Measurements from ENCODE around the gene PTRHD1.

PTRHD1 gene

DNA sequence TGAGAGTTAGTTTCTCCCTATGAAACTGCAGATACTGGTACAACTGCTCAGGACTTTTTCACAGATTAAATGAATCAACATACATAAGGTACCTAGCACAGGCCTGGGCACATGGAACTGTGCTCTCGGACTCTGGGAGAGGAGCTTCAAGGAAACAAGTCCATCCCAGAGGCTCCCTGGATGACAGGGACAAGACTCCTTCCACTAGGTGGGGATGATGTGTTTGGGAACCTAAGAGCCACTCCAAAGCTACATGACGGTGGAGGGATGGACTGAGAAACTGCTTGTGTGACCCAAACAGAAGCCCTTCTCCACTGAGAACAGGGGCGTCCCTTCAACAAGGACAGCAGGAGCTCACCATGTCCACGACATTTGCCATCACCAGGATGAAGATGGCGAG, 37.2 kb upstream of the PTRHD1 start:
- no peak for DNase-seq (ENCODE audit: low spot score)

DNA sequence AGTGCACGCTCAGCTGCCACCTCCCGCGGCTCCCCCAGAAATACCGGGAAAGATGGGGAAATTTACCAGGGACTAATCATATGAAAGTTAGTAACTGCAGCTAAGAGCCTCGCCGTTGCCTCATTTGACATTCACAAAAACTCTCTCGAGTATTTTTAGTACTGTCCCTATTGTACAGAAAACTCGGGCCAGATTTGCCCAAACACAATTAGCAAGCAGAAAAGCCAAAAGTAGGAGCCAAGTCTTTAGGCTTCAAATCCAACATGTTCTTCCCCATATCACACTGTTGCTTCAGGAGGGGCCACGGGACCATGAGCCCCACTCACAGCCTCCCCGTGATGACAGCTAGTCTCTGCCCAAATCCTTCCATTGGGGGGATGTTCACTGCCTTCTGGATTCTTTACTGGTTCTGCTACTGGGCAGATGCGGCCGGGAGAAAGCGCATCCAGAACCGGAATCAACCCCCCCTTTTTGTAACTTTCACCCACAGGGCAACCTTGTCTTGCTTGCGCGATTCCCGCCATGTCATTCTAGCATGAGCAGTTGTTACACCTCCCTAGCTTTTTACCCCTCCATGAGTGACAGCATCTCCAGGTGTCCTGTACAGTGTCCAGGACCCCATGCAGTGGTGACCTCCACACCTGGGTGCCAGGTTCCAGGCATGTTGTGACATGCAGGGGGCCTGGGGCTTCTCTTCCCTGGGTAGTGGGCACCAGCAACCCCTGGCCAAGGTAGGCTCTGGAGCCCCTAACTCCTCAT, 35.2 kb upstream of the PTRHD1 start:
- no peak for DNase-seq (ENCODE audit: low spot score)

DNA sequence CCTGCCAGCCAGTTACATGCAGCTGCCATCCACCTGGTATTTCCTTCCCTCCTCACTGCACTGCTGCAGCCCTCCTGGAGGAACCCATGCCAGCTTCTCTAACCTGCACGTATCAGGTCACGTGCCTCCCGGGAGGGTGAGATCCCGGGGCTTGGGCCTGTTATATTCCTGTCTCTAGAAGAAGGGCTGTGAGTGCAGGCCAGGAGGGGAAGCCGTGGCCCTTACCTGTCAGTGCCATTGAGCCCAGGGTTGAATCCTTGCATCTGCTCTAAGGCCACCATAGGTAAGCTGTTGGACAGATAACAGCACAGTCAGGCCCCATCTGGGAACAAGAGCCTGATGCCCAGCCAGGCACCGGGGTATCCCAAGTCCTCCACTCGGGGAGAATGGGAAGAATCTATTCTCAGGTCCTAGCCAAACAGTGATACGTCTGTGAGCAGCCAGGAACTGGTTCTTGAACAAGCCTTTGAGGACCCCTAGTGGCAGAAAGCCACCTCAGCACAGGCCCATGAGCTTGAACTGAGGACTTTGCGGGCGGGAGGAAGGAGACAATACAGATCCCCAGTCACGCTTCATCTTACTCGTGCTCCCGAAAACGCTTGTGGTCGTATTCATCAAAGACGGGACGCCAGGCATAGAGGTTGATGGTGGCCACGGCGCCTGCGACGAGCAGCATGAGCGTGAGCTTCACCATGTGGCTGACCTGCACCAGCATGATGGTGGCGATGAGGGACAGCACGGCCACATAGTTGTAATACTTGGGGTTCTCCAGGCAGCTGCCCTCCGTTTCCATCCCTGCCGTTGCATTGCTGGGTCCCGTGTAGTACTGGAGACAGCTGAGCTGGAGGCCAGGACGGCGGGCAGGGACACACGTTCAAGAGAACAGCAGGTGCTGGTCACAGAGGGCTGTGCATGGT, 34.4 kb upstream of the PTRHD1 start:
- peak; percentile 93 for DNase-seq (ENCODE audit: low spot score)

DNA sequence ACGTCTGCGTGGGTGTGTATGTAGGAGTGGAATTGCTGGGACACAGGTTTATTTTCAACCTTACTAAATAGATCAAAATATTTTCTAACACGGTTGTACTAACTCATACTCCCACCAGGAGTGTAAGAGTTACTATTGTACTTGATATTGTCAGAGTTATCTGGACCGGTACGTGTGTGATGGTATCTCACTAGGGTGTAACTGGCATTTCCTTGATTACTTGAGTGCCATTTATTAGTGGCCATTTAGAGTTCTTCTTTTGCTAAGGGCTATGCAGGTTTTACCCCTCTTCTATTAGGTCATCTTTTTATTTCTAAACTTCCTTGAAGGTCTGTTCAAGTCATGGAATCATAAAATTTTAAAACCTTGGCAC, 33.6 kb upstream of the PTRHD1 start:
- no peak for DNase-seq (ENCODE audit: low spot score)

DNA sequence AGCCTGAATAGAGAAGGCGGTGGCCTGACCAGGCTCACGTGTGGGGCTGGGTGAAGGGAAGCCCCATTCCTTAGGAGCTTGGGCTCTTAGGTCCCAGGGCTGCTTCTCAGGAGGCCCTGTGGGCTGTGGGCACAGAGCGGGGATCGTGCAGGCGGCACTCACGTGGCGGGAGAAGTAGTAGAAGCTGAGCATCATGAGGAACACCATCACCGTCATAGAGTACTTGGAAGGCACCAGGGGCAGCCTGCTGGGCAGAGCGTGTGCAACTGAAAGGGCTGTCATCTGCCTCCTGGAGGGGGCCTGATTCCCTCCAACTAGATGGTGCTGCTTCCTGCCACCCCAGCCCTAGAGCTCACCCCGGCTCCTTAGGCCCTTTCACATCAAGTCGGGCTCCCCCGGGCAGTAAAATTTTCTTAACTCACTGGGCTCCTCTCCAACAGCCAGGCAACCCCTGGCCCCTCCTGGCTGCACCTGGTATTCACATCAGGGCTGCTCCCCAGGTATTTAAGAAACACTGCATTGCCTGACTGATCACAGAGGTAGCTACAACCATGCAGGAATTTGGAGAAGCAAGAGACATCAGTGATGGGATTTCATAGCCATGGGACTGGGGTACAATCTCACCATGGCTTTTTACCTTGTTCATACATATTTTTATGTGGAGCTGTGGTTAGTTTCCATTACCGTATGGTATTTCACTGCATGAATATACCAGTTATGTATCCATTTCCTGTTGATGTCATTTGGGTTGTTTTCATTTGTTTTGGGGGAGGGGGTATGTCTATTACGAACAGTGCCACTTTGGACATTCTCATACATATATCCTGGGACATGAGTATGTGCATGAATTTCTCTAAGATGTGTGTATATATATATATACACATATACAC, 32.9 kb upstream of the PTRHD1 start:
- DNase-seq (ENCODE audit: low spot score), result no peak

DNA sequence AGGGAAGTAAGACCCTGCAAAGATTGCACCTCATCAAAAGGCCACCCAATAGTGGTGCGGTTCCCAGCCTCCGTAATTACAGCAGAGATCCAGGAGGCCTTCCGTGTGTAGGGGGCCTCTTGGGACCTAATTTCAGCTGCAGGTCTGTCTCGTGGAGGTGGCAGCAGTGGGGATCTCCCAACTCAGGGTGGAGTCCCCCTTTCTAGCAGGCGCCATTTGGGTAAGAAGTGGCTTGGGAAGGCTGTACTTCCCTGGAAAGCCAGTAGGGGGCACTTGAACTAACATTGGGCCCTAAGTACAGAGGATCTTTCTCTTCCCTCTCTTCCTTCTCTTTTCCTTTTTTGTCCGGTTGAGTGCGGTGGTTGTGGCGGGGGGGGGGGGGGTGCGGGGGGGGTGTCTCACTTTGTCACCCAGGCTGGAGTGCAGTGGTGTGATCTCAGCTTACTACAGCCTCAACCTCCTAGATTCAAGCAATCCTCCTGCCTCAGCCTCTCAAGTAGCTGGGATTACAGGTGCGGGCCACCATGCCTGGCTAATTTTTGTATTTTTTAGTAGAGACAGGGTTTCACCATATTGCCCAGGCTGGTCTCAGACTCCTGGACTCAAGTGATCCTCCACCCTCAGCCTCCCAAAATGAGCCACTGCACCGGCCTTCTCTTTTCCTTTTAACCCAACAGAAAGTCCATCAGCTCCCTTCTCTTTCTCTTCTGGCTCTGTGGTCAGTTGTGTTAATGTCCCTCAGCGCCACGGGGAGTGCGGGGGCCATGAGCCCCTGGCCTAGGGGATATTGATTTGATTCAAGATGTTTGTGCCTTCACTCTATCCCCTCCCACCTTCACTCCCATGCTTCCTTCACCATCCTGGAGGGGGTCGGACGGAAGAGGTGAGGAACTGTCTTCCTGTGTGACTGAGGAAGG, 32.0 kb upstream of the PTRHD1 start:
- DNase-seq (ENCODE audit: low spot score), result no peak

DNA sequence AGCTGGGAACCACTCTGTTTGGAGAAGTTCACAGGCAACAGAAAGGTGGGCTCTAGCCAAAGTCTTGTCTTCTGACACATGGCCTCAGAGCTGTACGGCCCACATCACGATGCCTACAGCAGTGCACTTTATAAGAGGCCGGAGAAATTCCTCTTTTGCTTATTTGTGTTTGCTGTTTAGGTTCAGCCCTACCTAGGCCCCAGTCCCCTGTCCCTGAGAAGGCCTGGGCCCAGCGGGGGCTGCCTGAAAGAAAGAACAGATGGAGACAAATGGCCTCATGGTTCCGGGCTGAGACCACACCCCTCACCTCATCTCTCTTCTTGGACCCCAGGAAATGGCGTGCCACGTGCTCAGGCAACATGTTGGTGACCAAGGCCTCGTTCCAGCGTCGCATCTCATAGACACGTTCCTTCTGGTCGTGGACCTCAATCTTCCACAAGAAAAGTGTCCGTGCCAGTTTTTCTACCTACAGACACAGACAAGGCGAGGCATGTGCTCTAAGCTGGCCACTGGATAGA, 30.9 kb upstream of the PTRHD1 start:
- DNase-seq (ENCODE audit: low spot score), result no peak

DNA sequence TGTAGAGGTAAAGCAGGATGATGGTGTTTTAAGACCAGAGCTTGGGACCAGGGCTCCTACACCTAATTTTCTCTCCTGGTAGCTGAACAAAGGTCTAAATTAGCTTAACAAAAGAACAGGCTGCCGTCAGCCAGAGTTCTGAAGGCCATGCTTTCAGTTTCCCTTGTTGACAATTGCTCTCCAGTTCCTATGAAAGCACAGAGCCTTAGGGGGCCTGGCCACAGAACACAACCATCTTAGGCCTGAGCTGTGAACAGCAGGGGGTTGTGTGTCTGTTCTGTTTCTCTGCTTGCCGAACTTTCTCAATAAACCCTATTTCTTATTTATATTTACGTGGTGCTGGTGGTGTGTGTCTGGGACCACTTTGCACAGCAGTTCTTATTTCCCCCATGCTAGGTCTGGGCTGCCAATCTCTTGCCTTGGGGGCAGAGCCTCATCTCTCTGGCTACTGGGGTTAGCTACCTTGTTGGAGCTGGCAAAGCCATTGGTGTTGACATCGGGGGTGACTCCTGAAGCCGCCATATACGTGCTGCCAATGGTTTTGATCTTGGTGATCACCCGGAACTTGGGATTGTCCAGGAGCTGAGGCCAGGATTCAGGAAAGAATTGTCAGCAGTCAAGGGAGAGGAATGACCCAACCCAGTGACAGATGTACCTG, 29.0 kb upstream of the PTRHD1 start:
- no peak for DNase-seq (ENCODE audit: low spot score)

DNA sequence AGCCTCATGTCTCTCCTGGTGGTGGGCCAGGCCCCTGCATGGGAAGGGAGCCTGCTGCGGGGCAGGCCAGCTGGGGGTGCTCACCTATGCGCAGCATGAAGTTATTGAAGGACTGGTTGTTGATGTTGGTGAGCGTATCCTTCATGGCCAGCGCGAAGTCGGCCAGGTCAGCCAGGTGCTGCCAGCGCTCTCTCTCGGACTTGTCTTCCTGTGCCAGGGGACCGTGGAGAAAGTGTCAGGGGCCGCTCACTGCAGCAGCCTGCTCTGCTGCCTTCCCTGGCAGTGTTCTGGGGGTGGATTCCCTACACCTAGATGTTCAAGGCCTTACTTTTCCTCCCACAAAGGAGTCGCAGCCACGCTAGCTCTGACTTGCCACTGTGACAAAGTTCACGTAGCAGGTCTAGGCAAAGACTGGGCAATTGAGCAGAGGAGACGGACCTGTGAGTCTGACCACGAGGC, 28.3 kb upstream of the PTRHD1 start:
- no peak for DNase-seq (ENCODE audit: low spot score)

DNA sequence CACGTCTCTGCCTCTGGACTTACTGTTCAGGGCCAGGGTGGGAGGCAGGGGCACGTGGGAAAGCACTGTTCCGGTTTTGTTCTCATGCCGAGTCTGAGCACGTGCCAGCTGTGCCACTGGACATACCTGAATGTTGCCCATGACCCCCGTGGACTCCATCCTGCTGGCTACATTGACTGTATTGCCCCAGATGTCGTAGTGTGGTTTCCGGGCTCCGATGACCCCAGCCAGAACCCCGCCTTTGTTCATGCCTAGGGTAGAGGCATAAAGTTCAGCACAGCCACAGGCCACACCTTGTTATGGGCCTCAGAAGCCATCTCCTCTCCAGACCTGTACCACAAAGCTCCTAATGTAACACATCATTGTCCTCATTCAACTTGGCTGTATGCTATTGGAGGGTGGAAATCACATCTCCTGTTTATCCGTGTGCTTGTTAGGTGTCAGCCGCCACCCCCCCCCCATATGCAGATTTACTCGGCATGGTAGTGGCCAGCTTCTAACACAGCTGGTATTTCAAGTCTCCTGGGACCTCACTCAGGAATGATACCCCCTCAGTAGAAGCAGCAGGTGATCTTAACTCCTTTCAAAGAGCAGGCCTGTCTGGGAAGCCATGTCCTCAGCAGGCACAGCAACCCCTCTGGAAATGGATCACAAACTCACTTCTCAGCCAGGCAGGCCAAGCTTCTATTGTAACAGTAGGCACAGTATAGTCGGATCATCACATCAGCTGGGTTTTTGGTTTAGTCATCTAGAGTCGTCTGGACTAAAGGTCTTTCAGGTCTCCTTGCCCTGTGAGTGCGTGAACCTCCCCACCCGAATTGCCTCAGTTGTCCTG, 27.6 kb upstream of the PTRHD1 start:
- DNase-seq (ENCODE audit: low spot score), result no peak

DNA sequence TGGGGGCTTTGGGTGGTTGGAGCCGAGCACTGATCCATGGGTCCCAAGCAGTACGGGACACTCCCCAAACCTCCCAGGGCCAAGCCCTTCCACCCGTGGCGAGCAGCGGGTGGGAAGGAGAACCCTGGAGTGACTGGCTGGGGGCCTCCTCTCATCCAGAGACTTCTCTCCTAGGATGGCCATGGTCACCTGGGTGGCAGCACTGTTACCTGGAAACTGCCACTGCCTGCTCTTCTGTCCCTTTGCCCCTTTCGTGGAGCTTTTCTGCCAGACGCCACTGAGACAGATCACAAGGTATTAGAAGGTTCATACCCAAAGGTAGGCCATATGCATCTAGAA, 27.0 kb upstream of the PTRHD1 start:
- DNase-seq (ENCODE audit: low spot score), result no peak

DNA sequence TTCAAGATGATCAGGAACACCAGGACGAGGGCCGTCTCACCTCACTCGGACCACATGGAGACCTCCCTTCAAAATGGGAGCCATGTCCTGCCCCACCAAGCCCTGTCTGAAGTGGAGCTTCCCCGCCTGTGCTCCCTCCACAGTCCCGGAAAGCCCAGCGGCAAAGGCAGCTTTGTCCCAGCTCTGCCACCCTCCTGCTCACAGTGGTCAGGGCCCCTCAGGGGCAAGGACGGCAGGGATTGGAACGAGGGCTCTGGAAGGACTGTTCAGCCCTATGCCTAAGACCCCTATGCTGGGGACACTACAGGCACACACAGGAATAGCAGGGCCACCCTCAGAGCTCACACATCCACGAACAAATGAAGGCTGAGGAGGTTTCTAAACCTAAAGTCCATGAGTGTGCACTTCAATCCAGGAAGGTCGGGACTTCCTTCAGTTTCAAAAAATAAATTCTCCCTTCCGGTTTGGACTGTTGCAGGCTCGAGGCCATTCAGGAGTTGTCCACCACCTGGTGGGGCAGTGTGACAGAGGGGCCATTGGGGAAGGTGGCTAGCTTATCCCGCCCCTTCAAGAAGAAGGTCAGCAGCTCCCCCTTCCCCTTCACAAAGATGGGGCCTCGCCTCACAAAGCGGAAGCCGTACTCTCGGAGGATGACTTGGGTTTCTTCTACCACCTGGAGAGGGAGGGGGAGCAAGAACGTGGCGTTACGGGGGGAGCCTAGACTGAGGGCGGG, 26.4 kb upstream of the PTRHD1 start:
- no peak for DNase-seq (ENCODE audit: low spot score)

DNA sequence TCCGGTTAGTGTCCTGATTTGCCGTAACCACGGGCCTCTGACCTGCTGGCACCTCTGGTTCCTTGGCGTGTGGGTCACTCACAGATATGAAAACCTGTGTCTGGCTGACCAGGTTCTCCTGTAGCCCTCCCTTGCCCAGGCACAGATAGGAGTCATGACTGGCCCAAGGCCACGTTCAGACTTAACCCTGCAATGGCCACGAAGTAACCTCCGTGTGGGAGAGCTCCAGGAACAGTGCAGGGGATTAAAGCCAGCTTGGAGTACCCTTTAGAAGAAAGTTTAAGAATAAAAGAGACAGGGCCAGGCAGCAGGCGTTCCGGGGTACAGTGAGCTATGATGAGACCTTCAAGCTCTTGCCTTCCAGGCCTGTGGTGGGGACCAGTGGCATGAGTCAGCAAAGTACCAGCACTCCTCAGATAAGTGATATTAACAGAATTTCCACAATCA, 25.6 kb upstream of the PTRHD1 start:
- DNase-seq (ENCODE audit: low spot score), result no peak

DNA sequence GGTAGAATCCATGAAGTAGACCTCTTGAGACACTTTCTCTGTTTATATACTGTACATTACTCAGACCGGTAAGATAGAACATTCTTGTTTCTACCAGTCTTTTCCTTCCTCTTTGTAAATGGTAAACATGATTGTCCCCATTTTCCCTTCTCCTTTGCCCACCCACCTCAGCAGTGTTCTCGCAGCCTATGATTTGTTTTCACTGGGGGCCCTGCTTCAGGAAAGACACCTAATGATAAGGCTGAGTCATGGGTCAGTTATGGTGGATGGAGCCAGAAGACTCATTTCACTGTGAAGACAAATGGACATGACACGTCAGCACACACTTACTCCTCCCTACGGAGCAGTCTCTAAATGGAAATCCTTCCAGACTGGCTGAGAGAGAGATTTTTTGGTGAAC, 23.7 kb upstream of the PTRHD1 start:
- peak; percentile 73 for DNase-seq (ENCODE audit: low spot score)

DNA sequence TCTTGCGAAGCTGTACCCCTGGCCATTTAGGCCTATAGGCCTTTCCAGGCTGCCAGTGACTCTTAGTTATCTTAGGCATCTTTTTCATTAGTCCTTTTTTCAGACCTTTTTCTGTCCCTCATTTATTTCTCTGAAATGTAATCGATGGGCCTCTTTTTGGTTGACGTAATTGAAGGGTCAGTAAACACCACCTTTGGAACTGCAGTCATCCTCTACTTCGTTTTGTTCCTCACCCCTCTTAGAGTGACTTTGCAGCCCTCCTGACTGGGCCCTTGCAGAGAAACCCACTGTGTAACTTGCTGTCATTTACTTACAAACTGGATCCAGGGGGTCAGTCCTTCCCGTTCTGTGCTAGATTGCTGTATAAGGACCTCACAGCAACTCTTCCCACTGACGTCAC, 23.2 kb upstream of the PTRHD1 start:
- DNase-seq (ENCODE audit: low spot score), result no peak

DNA sequence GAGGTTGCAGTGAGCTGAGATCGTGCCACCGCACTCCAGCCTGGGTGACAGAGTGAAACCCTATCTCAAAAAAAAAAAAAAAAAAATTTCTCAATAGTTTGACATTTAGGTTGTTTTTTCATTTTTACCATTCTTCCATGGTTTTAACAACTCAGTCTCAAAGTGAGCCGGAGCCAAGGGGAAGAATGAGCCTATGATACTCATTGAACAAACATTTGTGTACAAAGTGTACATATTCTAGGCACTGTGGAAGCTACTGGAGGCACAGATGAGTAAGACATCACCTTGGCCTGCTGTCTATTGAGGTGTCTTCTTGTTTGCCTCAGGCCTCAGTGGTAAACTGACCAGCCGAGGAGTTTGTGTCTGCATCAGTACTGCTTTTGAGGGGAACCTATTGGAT, 22.0 kb upstream of the PTRHD1 start:
- no peak for DNase-seq (ENCODE audit: low spot score)

DNA sequence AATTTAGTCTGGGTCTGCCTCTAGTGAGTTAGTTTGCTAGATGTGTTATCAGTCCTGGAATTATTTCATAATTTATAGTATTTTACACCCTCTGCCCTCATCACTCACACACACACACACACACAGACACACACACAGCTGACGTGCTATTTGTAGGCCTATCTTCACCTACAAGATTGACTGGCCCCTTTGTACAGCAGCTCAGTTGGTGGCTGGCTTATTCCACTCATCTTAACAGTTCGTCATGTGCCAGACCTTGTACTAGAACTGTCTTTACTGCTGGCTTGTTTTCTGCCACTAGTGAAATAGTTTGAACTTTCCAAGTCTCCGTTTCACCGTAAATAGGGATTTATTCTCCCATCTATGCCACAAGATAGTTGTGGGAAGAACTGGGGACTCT, 21.3 kb upstream of the PTRHD1 start:
- DNase-seq (ENCODE audit: low spot score), result no peak

DNA sequence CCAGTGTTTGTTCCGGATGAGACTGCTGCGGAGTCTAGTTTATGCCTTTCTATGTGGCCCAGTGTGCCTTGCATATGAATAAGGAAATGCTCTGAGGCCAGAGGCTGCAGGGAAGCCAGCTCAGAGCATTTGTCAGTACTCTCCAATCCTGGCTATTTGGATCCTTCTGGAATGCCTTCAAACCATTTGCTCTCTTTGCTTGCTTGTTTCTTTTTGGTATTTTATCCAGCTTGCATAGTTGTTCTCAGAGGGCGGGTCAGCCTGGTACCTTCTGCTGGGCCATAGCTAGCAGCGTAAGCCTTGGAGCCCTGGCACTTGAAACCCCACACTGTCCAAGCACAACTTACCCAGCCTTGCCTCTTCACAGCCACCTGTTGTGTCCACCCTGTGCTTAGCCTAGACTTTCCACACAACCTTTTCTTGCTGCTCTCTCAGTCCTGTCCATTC, 20.5 kb upstream of the PTRHD1 start:
- DNase-seq (ENCODE audit: low spot score), result no peak

Data from GM03348 (cell line).